ENCODE measurements around the gene ATP6V0E1.

ATP6V0E1 gene

DNA sequence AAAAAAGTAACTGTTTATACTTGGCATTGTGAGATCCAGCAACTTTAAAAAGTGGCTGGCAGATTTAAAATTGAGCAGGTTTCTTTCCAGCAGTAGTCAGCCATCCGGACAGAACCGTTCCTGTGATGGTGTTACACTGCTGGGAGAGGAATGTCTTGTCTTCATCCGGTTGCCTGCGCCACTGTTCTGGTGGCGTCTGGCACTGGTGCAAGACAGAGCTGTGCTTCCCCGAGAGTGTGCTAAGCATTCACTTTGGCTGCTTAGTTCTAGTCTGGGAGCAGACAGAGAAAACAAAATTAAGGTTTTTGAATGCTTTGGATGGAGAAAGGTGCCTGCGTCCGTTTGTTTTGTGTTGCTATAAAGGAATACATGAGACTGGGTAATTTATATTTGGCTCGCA lies 37.1 kb downstream of the ATP6V0E1 start:
- Histone ChIP-seq H3K27me3 (ENCODE audit: insufficient read depth, poor library complexity, severe bottlenecking) (no peaks in the 10 kb centered on the region), H3K27ac (replicated peaks) (no peak overlapping the region), H3K4me3 (replicated peaks; ENCODE audit: insufficient read depth, low read length) (no peak overlapping the region)
- no peak for TF ChIP-seq POLR2AphosphoS5 (IDR thresholded peaks at IDR 0.05; ENCODE audit: low read depth)
- no peak for TF ChIP-seq SPI1 (IDR thresholded peaks at IDR 0.05; ENCODE audit: borderline replicate concordance, low read depth)
- TF ChIP-seq, protein P1, sequence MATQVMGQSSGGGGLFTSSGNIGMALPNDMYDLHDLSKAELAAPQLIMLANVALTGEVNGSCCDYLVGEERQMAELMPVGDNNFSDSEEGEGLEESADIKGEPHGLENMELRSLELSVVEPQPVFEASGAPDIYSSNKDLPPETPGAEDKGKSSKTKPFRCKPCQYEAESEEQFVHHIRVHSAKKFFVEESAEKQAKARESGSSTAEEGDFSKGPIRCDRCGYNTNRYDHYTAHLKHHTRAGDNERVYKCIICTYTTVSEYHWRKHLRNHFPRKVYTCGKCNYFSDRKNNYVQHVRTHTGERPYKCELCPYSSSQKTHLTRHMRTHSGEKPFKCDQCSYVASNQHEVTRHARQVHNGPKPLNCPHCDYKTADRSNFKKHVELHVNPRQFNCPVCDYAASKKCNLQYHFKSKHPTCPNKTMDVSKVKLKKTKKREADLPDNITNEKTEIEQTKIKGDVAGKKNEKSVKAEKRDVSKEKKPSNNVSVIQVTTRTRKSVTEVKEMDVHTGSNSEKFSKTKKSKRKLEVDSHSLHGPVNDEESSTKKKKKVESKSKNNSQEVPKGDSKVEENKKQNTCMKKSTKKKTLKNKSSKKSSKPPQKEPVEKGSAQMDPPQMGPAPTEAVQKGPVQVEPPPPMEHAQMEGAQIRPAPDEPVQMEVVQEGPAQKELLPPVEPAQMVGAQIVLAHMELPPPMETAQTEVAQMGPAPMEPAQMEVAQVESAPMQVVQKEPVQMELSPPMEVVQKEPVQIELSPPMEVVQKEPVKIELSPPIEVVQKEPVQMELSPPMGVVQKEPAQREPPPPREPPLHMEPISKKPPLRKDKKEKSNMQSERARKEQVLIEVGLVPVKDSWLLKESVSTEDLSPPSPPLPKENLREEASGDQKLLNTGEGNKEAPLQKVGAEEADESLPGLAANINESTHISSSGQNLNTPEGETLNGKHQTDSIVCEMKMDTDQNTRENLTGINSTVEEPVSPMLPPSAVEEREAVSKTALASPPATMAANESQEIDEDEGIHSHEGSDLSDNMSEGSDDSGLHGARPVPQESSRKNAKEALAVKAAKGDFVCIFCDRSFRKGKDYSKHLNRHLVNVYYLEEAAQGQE (IDR thresholded peaks at IDR 0.05; ENCODE audit: insufficient replicate concordance, low read depth): no peak
- TF ChIP-seq GABPA (IDR thresholded peaks at IDR 0.05; ENCODE audit: low read depth): no peak
- TF ChIP-seq, protein P2, sequence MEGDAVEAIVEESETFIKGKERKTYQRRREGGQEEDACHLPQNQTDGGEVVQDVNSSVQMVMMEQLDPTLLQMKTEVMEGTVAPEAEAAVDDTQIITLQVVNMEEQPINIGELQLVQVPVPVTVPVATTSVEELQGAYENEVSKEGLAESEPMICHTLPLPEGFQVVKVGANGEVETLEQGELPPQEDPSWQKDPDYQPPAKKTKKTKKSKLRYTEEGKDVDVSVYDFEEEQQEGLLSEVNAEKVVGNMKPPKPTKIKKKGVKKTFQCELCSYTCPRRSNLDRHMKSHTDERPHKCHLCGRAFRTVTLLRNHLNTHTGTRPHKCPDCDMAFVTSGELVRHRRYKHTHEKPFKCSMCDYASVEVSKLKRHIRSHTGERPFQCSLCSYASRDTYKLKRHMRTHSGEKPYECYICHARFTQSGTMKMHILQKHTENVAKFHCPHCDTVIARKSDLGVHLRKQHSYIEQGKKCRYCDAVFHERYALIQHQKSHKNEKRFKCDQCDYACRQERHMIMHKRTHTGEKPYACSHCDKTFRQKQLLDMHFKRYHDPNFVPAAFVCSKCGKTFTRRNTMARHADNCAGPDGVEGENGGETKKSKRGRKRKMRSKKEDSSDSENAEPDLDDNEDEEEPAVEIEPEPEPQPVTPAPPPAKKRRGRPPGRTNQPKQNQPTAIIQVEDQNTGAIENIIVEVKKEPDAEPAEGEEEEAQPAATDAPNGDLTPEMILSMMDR (IDR thresholded peaks at IDR 0.05; ENCODE audit: insufficient read depth, low read length): no peak
- DNase-seq (ENCODE audit: low read depth in 1 of 2, low spot score in 1 of 2): no peak

GRCh38 chr5:173025651-173026050 lies 42.1 kb downstream of the ATP6V0E1 start:
- DNase-seq (ENCODE audit: low read depth in 1 of 2, low spot score in 1 of 2): no peak
- H3K27me3 ChIP-seq (ENCODE audit: insufficient read depth, poor library complexity, severe bottlenecking): no peaks in the 10 kb centered on the region
- H3K4me3 ChIP-seq (replicated peaks; ENCODE audit: insufficient read depth, low read length): no peak overlapping the region
- H3K27ac ChIP-seq (replicated peaks): no peak overlapping the region
- TF ChIP-seq GABPA (IDR thresholded peaks at IDR 0.05; ENCODE audit: low read depth): no peak
- TF ChIP-seq POLR2AphosphoS5 (IDR thresholded peaks at IDR 0.05; ENCODE audit: low read depth): no peak
- TF ChIP-seq SPI1 (IDR thresholded peaks at IDR 0.05; ENCODE audit: borderline replicate concordance, low read depth): no peak
- TF ChIP-seq, protein P1 (IDR thresholded peaks at IDR 0.05; ENCODE audit: insufficient replicate concordance, low read depth): no peak
- TF ChIP-seq, protein P2 (IDR thresholded peaks at IDR 0.05; ENCODE audit: insufficient read depth, low read length): no peak

- H3K27ac ChIP-seq (replicated peaks): no peak overlapping the region
- TF ChIP-seq, protein P1 (IDR thresholded peaks at IDR 0.05; ENCODE audit: insufficient replicate concordance, low read depth): no peak
- no peak for TF ChIP-seq GABPA (IDR thresholded peaks at IDR 0.05; ENCODE audit: low read depth)
- no peak for TF ChIP-seq POLR2AphosphoS5 (IDR thresholded peaks at IDR 0.05; ENCODE audit: low read depth)
- TF ChIP-seq SPI1 (IDR thresholded peaks at IDR 0.05; ENCODE audit: borderline replicate concordance, low read depth): no peak
- TF ChIP-seq, protein P2 (IDR thresholded peaks at IDR 0.05; ENCODE audit: insufficient read depth, low read length): no peak
- DNase-seq (ENCODE audit: low read depth in 1 of 2, low spot score in 1 of 2): no peak
These were observed 44.3 kb downstream of the ATP6V0E1 start for GRCh38 chr5:173027905-173028304.

More at GRCh38 chr5:173027905-173028304, 44.3 kb downstream of the ATP6V0E1 start:
- Histone ChIP-seq H3K27me3 (ENCODE audit: insufficient read depth, poor library complexity, severe bottlenecking) (no peaks in the 10 kb centered on the region), H3K4me3 (replicated peaks; ENCODE audit: insufficient read depth, low read length) (no peak overlapping the region)

Data from HL-60 (cell line).